GM12875 (cell line): Measurements from ENCODE around the gene ARHGEF35.

Experiments used
- H3K4me3 ChIP-seq: one replicate; pipeline ENCODE4 v1.5.1; 2011; ENCODE audit warnings: low read depth, low read length, control low read depth
- CTCF ChIP-seq: IDR thresholded peaks from 2 replicates; pipeline ENCODE4 v1.5.1; 2011; ENCODE audit warnings: low read depth, mild to moderate bottlenecking, control low read depth, inconsistent platforms, low read length, moderate library complexity, borderline replicate concordance; ENCODE audit not compliant: insufficient read depth

The ARHGEF35 gene

GRCh38 chr7:144142187-144142586, 53.4 kb downstream of the ARHGEF35 start:
- TF ChIP-seq CTCF: no peak
- H3K4me3 ChIP-seq: no peak overlapping the region

- TF ChIP-seq CTCF: no peak
- no peak overlapping the region for H3K4me3 ChIP-seq
These were observed 58.1 kb downstream of the ARHGEF35 start for GRCh38 chr7:144137501-144137900.
